GM18951 (cell line): ENCODE data around the gene MR1.

Experiments used
- POLR2A ChIP-seq: IDR thresholded peaks from 4 replicates; pipeline ENCODE4 v1.6.1; 2011; ENCODE audit warnings: mild to moderate bottlenecking; ENCODE audit not compliant: insufficient read length, insufficient read depth; ENCODE audit errors: extremely low read depth
- in situ Hi-C: fragments of 300-500 bp; cut with MboI; formaldehyde crosslinking; loops from one replicate; pipeline ENCODE4 v1.12.0; 2022; ENCODE audit warnings: low sequenced_read_pairs, mixed read lengths, inconsistent platforms; ENCODE audit not compliant: unreplicated experiment

MR1 gene

DNA sequence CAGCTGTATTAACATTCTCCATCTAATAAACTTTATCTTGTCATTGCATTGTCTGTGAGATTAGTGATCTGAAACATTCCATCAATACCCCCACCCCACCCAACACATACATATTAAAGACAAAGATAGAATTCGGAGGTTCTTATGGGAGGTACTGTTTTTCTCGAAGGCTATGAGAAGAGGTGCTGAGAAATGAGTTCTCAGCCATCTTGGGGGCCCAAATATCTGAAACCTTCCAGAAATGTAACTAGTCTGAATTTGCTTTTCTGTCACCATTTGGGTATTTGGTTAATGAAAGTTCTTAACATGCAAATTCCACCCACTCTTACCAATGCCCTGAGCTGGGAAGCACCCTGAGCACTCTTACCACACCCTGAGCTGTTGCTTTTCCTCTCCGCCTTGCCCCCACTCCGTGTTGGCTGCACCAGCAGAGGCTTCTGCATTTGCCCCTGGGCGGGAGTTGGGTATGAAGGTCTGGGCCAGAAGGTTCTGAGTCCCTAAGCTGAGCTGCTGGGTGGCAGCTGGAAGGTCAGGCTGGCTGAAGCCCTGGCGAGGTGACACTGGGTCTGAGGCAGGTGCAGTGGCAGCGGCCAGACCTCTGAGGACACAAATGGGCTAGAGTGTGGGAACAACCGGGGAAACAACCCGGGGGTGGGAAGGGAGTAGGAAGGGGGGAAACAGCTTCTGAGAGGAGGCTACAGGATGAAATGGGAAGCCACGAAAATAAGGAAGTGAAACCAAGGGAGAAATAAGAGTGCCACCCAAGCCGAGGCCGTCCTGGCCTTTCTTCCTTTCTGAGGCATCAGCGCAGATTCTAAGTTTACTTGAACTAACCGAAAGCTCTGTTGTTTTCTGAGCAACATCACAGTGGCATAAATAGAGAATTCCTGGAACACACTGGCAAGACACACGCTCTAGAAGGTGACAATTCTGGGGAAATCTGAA, 28.4 kb downstream of the MR1 start:
- in situ Hi-C loops: no loop called here
- peak; percentile 63 for TF ChIP-seq POLR2A

GRCh38 chr1:181062836-181063428, 29.1 kb downstream of the MR1 start:
- no peak for TF ChIP-seq POLR2A
- in situ Hi-C loops: no loop called here

GRCh38 chr1:181064011-181064623, 30.3 kb downstream of the MR1 start:
- in situ Hi-C loops: no loop called here
- TF ChIP-seq POLR2A: no peak

DNA sequence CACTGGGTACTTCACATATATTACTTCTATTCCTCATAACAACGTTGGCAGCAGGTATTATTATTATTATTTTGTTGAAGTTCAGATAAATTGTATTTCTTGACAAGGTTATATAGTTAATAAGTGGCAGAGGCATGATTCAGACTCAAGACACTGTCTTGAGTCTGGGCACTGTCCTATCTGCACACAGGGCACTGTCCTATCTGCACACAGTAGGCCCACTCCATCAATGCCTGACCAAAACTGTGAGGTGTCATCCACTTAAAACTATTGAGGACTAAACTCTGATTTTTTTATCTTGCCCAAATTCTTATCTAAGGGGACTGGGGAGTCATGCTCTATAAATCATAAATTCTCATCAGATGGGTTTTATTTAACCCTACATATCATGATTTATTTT, 30.9 kb downstream of the MR1 start:
- TF ChIP-seq POLR2A: no peak
- in situ Hi-C loops: no loop called here

DNA sequence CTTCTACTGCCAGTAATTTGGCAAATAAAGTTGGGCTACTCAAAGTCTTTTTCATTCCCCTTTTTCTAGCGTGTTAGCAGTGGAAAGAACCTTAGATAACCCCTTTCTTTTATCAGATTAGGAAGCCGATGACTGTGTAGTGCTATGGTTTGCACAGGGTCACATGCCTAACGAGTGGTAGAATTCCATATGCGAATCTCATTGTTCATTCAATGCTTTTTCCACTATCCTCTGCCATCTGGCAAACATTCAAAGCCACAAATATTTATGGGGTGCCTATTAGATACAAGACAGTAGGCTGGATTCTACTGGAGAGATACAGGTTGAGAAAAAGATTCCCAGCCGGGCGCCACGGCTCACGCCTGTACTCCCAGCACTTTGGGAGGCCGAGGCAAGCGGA, 39.9 kb downstream of the MR1 start:
- no peak for TF ChIP-seq POLR2A
- in situ Hi-C loops: no loop called here

GRCh38 chr1:181075766-181076350, 42.1 kb downstream of the MR1 start:
- no peak for TF ChIP-seq POLR2A
- in situ Hi-C loops: no loop called here

DNA sequence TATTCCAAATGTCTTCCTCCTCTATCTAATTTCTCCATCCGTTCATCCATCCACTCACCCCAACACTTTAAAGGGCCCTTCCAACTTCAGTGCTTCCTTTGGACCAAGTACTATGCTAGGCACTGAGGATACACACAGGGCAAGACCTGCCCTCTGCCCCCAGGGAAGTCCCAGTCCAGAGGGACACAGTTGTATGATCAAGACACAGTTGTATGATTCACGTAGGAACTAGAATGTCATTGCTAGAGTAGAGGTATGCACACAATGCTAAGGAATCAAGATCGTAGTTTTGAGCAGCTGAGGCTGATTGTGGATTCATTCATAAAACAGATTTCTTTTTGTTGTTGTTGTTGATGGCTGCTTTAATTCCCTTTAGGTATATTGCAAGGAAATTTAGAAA, 43.1 kb downstream of the MR1 start:
- in situ Hi-C loops: no loop called here
- no peak for TF ChIP-seq POLR2A

GRCh38 chr1:181077576-181078242, 43.9 kb downstream of the MR1 start:
- TF ChIP-seq POLR2A: no peak
- in situ Hi-C loops: no loop called here

DNA sequence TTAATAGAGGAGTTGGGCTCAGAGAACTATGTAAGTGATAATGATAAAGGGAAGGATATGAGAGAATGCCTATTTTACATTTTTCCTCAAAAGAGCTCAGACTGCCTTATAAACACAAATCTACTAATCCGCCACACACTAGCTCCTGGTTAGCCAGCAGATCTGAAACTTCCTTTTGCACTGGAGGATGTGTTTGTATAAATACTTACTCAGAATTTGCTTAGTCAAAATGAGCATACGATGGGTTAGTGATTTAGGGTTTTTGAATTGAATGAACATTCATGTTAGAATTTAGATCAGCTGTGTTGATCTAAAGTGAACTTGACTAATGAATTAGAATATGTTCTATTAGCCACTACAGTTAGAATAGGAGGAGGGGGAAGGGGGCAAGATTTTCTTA, 45.6 kb downstream of the MR1 start:
- no peak for TF ChIP-seq POLR2A
- in situ Hi-C loops: no loop called here

GRCh38 chr1:181079920-181080319, 46.1 kb downstream of the MR1 start:
- TF ChIP-seq POLR2A: no peak

DNA sequence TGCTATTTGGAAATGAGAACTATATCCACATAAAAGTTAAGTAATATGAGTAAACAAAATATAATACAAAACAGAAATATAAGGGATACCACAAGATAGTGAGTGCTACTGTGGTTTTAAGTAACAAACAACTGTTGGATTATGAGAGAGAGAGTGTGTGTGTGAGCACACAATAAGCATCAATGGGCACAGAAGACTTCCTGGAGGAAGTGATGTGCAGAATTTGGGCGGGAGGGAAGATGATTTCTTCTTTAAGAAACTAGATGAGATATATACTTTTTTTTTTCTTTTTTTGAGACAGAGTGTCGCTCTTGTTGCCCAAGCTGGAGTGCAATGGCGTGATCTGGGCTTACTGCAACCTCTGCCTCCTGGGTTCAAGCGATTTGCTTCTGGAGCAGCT, 46.8 kb downstream of the MR1 start:
- in situ Hi-C loops: no loop called here
- TF ChIP-seq POLR2A: no peak

More at GRCh38 chr1:181079920-181080319, 46.1 kb downstream of the MR1 start:
- in situ Hi-C loops: no loop called here

- TF ChIP-seq POLR2A: no peak
- in situ Hi-C loops: no loop called here
These were observed 47.6 kb downstream of the MR1 start for GRCh38 chr1:181081395-181081794.

- TF ChIP-seq POLR2A: no peak
These were observed 50.2 kb downstream of the MR1 start for GRCh38 chr1:181083842-181084605.

DNA sequence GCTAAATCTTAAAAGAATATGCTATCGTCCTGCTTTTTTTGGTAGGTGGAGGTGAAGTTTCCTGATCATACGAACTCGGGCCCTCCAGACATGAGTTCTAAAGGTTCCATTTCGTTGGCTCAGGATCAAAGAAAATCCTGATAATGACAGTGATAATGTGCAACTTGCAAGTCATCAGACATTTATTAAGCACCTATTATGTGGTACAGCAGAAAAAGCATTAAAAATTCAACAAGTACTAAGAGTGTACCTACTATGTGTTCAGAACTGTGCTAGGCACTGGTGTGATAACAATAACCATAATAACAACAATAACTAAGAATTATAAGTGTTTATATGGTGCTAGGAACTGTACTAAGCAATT, 50.8 kb downstream of the MR1 start:
- no peak for TF ChIP-seq POLR2A
- in situ Hi-C loops: no loop called here

More at GRCh38 chr1:181083842-181084605, 50.2 kb downstream of the MR1 start:
- in situ Hi-C loops: no loop called here
